HepG2 (cell line): ENCODE data around the gene UBE3D. TPM values are rescaled to one million over a fixed set of nuclear protein-coding genes. Genes with fewer than 3 reads are reported as not detected.

Source experiments
- ATAC-seq: fragments of 200-7000 bp; cut with Tn5 transposase; 3 replicates; pipeline ENCODE4 v1.9.1; 2020; ENCODE audit warnings: mild to moderate bottlenecking, moderate library complexity
- BruUV-seq: library from RNA; stranded (reverse); fragments of 400-500 nt; replicated peaks from 2 replicates; lab custom pipeline; 2021; lab: Mats Ljungman, UMichigan
- CTCF ChIA-PET: fragments of 300-600 bp; formaldehyde crosslinking; extraction: SDS; loops from one replicate; lab custom pipeline; 2021; ENCODE audit warnings: low total read pairs, inconsistent platforms, low intra/inter-chr PET ratio; lab: Yijun Ruan, JAX
- POLR2A ChIA-PET: fragments of 350-600 bp; sonication (Branson Sonifier 250); formaldehyde crosslinking; loops from one replicate; lab custom pipeline; 2020; ENCODE audit warnings: antibody characterized with exemption, inconsistent platforms; lab: Yijun Ruan, JAX
- DNase-seq: peaks from one replicate; pipeline ENCODE4 v3.0.0-alpha.2; 2015; ENCODE audit warnings: low spot score
- FAIRE-seq: peaks from 3 replicates; lab custom pipeline; 2011; peaks lifted over from hg19 to GRCh38; lab: Jason Lieb, UNC
- H2AFZ ChIP-seq: one replicate; pipeline ENCODE4 v1.6.1; 2011; ENCODE audit warnings: low read length, inconsistent platforms
- H3K27ac ChIP-seq: fragments of 300-600 bp; 3 replicates; pipeline ENCODE4 v1.8.0; 2011; ENCODE audit warnings: mixed run types, mild to moderate bottlenecking, mixed read lengths, low read length, inconsistent platforms; ENCODE audit not compliant: insufficient read depth; ENCODE audit errors: extremely low read length
- H3K27me3 ChIP-seq, 2 experiments: fragments of 200-600 bp in 1 of 2; 2 replicates in 1 of 2; 3 replicates in 1 of 2; pipeline versions ENCODE4 v1.6.0 to v1.8.0; 2011; ENCODE audit warnings: low read length in 2 of 2, mild to moderate bottlenecking in 2 of 2, moderate library complexity in 2 of 2, inconsistent platforms in 1 of 2; ENCODE audit not compliant: insufficient read depth in 2 of 2, control insufficient read depth in 1 of 2
- H3K36me3 ChIP-seq, 2 experiments: fragments of 200-600 bp in 1 of 2; replicated peaks in 1 of 2; 2 replicates in 1 of 2; 3 replicates in 1 of 2; pipeline versions ENCODE4 v1.5.1 to v1.8.0; 2011; ENCODE audit warnings: low read length in 2 of 2, inconsistent platforms in 1 of 2; ENCODE audit not compliant: insufficient read depth in 2 of 2, control insufficient read depth in 1 of 2
- H3K4me1 ChIP-seq: 2 replicates; pipeline ENCODE4 v1.5.1; 2012; ENCODE audit warnings: low read length, inconsistent platforms; ENCODE audit not compliant: insufficient read depth
- H3K4me2 ChIP-seq: 2 replicates; pipeline ENCODE4 v1.6.0; 2011; ENCODE audit warnings: low read depth, low read length, inconsistent platforms
- H3K4me3 ChIP-seq, 3 experiments: fragments of 200-600 bp in 1 of 3; sonication (generic), shearing (Covaris generic) in 1 of 3; replicated peaks in 1 of 3; 2 replicates each; pipeline ENCODE4 v1.5.1; 2011 to 2016; ENCODE audit warnings: low read length in 3 of 3, inconsistent platforms in 2 of 3, low read depth in 2 of 3, mild to moderate bottlenecking in 2 of 3, control low read depth in 1 of 3, mixed read lengths in 1 of 3; ENCODE audit not compliant: insufficient read depth in 1 of 3
- H3K79me2 ChIP-seq: one replicate; pipeline ENCODE4 v1.6.1; 2011; ENCODE audit warnings: low read length, inconsistent platforms; ENCODE audit not compliant: insufficient read depth
- H3K9ac ChIP-seq: 2 replicates; pipeline ENCODE4 v1.6.0; 2011; ENCODE audit warnings: mild to moderate bottlenecking, low read depth, low read length, inconsistent platforms; ENCODE audit not compliant: insufficient read depth
- H3K9me3 ChIP-seq: 2 replicates; pipeline ENCODE4 v1.5.1; 2012; ENCODE audit warnings: mild to moderate bottlenecking, low read length
- H4K20me1 ChIP-seq: 2 replicates; pipeline ENCODE4 v1.6.0; 2011; ENCODE audit warnings: inconsistent platforms, mild to moderate bottlenecking, low read length, moderate library complexity; ENCODE audit not compliant: insufficient read depth
- CC2D1A ChIP-seq: sonication (generic); formaldehyde crosslinking; IDR thresholded peaks from 2 replicates; pipeline ENCODE4 v1.8.1; 2023; ENCODE audit warnings: mild to moderate bottlenecking, missing genetic modification reagents
- HNRNPK ChIP-seq: fragments of 200-400 bp; formaldehyde crosslinking; IDR thresholded peaks from 2 replicates; pipeline ENCODE4 v1.6.1; 2018; ENCODE audit warnings: low read length, low read depth, moderate library complexity, mild to moderate bottlenecking; ENCODE audit not compliant: poor library complexity, severe bottlenecking
- MXD3 ChIP-seq: IDR thresholded peaks from 2 replicates; pipeline ENCODE4 v1.6.1; 2016; ENCODE audit warnings: mild to moderate bottlenecking, missing biosample characterization, missing genetic modification reagents
- NFKBIZ ChIP-seq: IDR thresholded peaks from 2 replicates; pipeline ENCODE4 v1.6.1; 2018; ENCODE audit warnings: missing genetic modification reagents, missing compliant biosample characterization
- NRL ChIP-seq: sonication (generic); formaldehyde crosslinking; IDR thresholded peaks from 2 replicates; pipeline ENCODE4 v1.5.0; 2020; ENCODE audit warnings: missing genetic modification reagents, mild to moderate bottlenecking, moderate library complexity, borderline replicate concordance
- SIN3B ChIP-seq: fragments of 150-350 bp; IDR thresholded peaks from 2 replicates; pipeline ENCODE4 v1.6.1; 2014; ENCODE audit warnings: low read length
- SNRNP70 ChIP-seq: fragments of 200-400 bp; formaldehyde crosslinking; IDR thresholded peaks from 2 replicates; pipeline ENCODE4 v1.6.1; 2017; ENCODE audit warnings: mild to moderate bottlenecking, low read depth, low read length, moderate library complexity
- SP5 ChIP-seq: IDR thresholded peaks from 2 replicates; pipeline ENCODE4 v1.6.1; 2016; ENCODE audit warnings: low read depth, borderline replicate concordance
- SRSF9 ChIP-seq: fragments of 200-400 bp; formaldehyde crosslinking; IDR thresholded peaks from 2 replicates; pipeline ENCODE4 v1.6.1; 2018; ENCODE audit warnings: borderline replicate concordance, mild to moderate bottlenecking, low read depth, low read length; ENCODE audit not compliant: insufficient read depth, poor library complexity, severe bottlenecking
- ZBTB1 ChIP-seq: sonication (generic); formaldehyde crosslinking; IDR thresholded peaks from 2 replicates; pipeline ENCODE4 v1.4.0; 2020; ENCODE audit warnings: missing genetic modification reagents, borderline replicate concordance
- ZBTB20 ChIP-seq: sonication (generic); formaldehyde crosslinking; IDR thresholded peaks from 2 replicates; pipeline ENCODE4 v1.8.1; 2023; ENCODE audit warnings: missing genetic modification reagents, low read depth, mild to moderate bottlenecking, borderline replicate concordance
- ZBTB43 ChIP-seq: sonication (generic); formaldehyde crosslinking; conservative IDR thresholded peaks from 2 replicates; pipeline ENCODE4 v1.4.0; 2020; ENCODE audit warnings: missing genetic modification reagents
- ZFP41 ChIP-seq: sonication (generic); formaldehyde crosslinking; IDR thresholded peaks from 2 replicates; pipeline ENCODE4 v1.4.0; 2020; ENCODE audit warnings: mild to moderate bottlenecking, missing genetic modification reagents, borderline replicate concordance
- ZMAT5 ChIP-seq: sonication (generic); formaldehyde crosslinking; IDR thresholded peaks from 2 replicates; pipeline ENCODE4 v1.5.0; 2020; ENCODE audit warnings: mild to moderate bottlenecking, low read depth, missing genetic modification reagents, borderline replicate concordance
- ZNF484 ChIP-seq: sonication (generic); formaldehyde crosslinking; IDR thresholded peaks from 2 replicates; pipeline ENCODE4 v1.5.1; 2020; ENCODE audit warnings: mild to moderate bottlenecking, low read depth, missing genetic modification reagents, borderline replicate concordance
- ZNF569 ChIP-seq: sonication (generic); formaldehyde crosslinking; IDR thresholded peaks from 2 replicates; pipeline ENCODE4 v1.5.0; 2020; ENCODE audit warnings: mild to moderate bottlenecking, missing genetic modification reagents, moderate library complexity, borderline replicate concordance
- WGBS: methylation state at CpG from one replicate; pipeline ENCODE4 v1.1.6; 2017; ENCODE audit warnings: low lambda C conversion rate; 5-methylcytosine and 5-hydroxymethylcytosine counted together
- in situ Hi-C: cut with HindIII; loops from 2 replicates; pipeline ENCODE4 v1.10.0; 2017; ENCODE audit warnings: low pct_unique_long_range_greater_than_20kb; ENCODE audit not compliant: extremely low pct_ligation_motif_present
- intact Hi-C: fragments of 100-400 bp; cut with micrococcal nuclease; formaldehyde crosslinking; loops from one replicate; pipeline ENCODE4 v1.10.0; 2022; ENCODE audit not compliant: unreplicated experiment
- polyA plus RNA-seq, 8 experiments: library from polyadenylated mRNA; depleted of rRNA in 3 of 8; stranded (reverse) in 7 of 8; unstranded in 1 of 8; fragments of >200 nt; fragmentation: Illumina TruSeq in 4 of 8; extraction: Trizol in 4 of 8; gene quantifications; 2 replicates each; pipeline versions ENCODE4 v1.2.1 to v1.2.3, GENCODE V29; 2011 to 2016; ENCODE audit warnings: low read depth in 4 of 8, missing spikeins in 1 of 8, mixed read lengths in 1 of 8; ENCODE audit not compliant: insufficient read depth in 1 of 8
- total RNA-seq, 5 experiments: library from RNA; depleted of rRNA; stranded (reverse); fragments of >200 nt; fragmentation: Illumina TruSeq; extraction: Trizol; gene quantifications; 2 replicates each; pipeline ENCODE4 v1.2.3, GENCODE V29; 2016; ENCODE audit warnings: low read depth in 1 of 5

Gene UBE3D
- total and polyA plus RNA-seq, 2 of the 13 experiments (the other 11 are each of a cell fraction or from before 2014, with no cell fraction given), result 5.1 to 11.4 TPM

- intact Hi-C loops (no loop called here), in situ Hi-C loops (no loop called here)
- TF ChIP-seq ZBTB43 (CRISPR knock-in tag) (no peak), ZBTB20 (CRISPR knock-in tag) (no peak), ZFP41 (CRISPR knock-in tag) (no peak), MXD3 (no peak), SRSF9 (no peak), ZNF569 (CRISPR knock-in tag) (no peak), CC2D1A (no peak), HNRNPK (no peak), ZMAT5 (CRISPR knock-in tag) (no peak), SP5 (CRISPR knock-in tag) (no peak), NRL (CRISPR knock-in tag) (no peak), NFKBIZ (CRISPR knock-in tag) (no peak), ZBTB1 (no peak), ZNF484 (no peak), SNRNP70 (no peak), SIN3B (no peak)
- FAIRE-seq, result no peak
- Histone ChIP-seq H3K4me3 (no peak overlapping the region), H3K4me1 (no peaks in the 10 kb centered on the region), H2AFZ (no peak overlapping the region), H3K27me3 (no peaks in the 10 kb centered on the region), H3K9me3 (no peaks in the 10 kb centered on the region), H3K9ac (no peak overlapping the region), H4K20me1 (no peaks in the 10 kb centered on the region), H3K4me2 (no peak overlapping the region), H3K27ac (no peak overlapping the region), H3K79me2 (no peaks in the 10 kb centered on the region), H3K36me3 (peaks cover 0 to 3% of the 10 kb centered on the region in 2 experiments; a peak in 1 of 5 replicates)
- ChIA-PET POLR2A (no interaction called here), CTCF (no interaction called here)
- WGBS, result 94% methylated on average over 3 of the region's 3 CpGs
- no peak for ATAC-seq
- BruUV-seq, result no TSS peak
- no peak for DNase-seq
Measured at GRCh38 chr6:83098589-83098988, 32.9 kb upstream of the UBE3D start.
